ENCODE measurements around the gene ADAMTS3.

DNA sequence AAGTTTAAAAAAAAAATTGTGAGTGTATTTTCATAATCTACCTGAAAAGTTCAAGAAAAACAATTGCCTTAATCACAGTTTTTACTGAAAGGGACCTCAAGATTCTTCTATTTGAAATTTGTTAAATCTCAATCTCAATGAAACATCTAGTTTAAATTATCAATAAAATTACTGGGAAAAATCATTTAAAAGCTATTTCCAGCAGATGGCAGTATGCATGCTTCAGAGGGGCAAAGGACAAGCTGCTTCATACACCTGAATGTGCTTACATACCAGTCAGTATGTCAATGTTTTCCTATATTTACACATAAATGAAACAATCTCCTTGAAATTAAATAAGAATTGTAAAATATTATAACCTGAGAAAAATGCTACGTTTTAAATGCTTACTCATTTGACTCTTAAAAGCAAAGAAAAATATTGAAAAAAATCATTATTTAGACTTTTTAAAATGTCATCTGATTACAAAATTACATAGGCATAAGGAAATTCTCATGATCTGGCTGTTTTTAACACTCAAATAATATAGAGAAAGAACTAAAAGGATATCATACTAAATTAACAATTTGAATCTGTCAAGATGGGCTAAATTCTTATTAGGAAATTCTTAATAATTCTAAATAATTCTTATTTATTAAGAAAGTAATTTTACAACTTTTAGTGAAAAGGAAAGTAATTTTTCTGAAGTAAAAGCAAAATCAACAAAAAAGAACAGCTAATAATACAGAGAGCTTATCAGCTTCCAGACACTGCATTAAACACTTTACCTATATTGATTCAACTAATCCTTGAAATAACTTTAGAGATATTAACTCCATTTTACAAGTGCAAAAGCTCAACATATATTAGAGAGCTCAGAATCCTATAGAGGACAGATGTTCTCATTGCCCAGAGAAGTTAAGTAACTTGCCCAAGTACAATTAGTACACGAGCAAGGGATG is 242.1 kb downstream of the ADAMTS3 start:
- TF ChIP-seq, protein P1, sequence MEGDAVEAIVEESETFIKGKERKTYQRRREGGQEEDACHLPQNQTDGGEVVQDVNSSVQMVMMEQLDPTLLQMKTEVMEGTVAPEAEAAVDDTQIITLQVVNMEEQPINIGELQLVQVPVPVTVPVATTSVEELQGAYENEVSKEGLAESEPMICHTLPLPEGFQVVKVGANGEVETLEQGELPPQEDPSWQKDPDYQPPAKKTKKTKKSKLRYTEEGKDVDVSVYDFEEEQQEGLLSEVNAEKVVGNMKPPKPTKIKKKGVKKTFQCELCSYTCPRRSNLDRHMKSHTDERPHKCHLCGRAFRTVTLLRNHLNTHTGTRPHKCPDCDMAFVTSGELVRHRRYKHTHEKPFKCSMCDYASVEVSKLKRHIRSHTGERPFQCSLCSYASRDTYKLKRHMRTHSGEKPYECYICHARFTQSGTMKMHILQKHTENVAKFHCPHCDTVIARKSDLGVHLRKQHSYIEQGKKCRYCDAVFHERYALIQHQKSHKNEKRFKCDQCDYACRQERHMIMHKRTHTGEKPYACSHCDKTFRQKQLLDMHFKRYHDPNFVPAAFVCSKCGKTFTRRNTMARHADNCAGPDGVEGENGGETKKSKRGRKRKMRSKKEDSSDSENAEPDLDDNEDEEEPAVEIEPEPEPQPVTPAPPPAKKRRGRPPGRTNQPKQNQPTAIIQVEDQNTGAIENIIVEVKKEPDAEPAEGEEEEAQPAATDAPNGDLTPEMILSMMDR (IDR thresholded peaks at IDR 0.05), result peak in 5 of 6 experiments; percentile 24 to 68 (median 62)
- TF ChIP-seq POLR2A (IDR thresholded peaks at IDR 0.05), result no peak

Data from thyroid gland (tissue), 4 donors.